Activated CD8-positive, alpha-beta memory T cell treated with anti-CD3 and anti-CD28 coated beads, Interleukin-2, amount 10 ng/mL, durations not matched to agents 7 days and 5 days (primary cell): Measurements from ENCODE around the gene ARL6. TPM values are rescaled to one million over a fixed set of nuclear protein-coding genes. Genes with fewer than 3 reads are reported as not detected.

ENCODE experiments used
- ATAC-seq: fragments of 150-1000 bp; cut with Tn5 transposase; one replicate; pipeline ENCODE4 v1.10.0; 2021; ENCODE audit warnings: moderate library complexity
- CTCF ChIA-PET: fragments of 350-600 bp; sonication (Branson Sonifier 250); formaldehyde crosslinking; loops from one replicate; lab custom pipeline; 2021; ENCODE audit warnings: antibody characterized with exemption; lab: Charles Lee
- DNase-seq: peaks from one replicate; pipeline ENCODE4 v3.0.0-alpha.2; 2020
- H3K27ac Mint-ChIP-seq: one replicate; pipeline ENCODE4 v1.8.0; 2021; ENCODE audit warnings: mild to moderate bottlenecking, mixed read lengths
- H3K27me3 Mint-ChIP-seq: one replicate; pipeline ENCODE4 v1.8.0; 2021; ENCODE audit warnings: mixed read lengths
- H3K36me3 Mint-ChIP-seq: one replicate; pipeline ENCODE4 v1.8.0; 2021; ENCODE audit warnings: mild to moderate bottlenecking, mixed read lengths
- H3K4me1 Mint-ChIP-seq: one replicate; pipeline ENCODE4 v1.8.0; 2021; ENCODE audit warnings: mixed read lengths
- H3K4me3 Mint-ChIP-seq: one replicate; pipeline ENCODE4 v1.8.0; 2021; ENCODE audit warnings: mild to moderate bottlenecking, moderate library complexity, mixed read lengths
- H3K9me3 Mint-ChIP-seq: one replicate; pipeline ENCODE4 v1.8.0; 2022; ENCODE audit warnings: low read depth, mixed read lengths
- total RNA-seq, 2 experiments: library from RNA; stranded (reverse); gene quantifications; one replicate each; pipeline ENCODE4 v1.2.3, GENCODE V29; 2021

The ARL6 gene
- total RNA-seq: 1 to 10 TPM; 4.5 to 5.4 TPM

DNA sequence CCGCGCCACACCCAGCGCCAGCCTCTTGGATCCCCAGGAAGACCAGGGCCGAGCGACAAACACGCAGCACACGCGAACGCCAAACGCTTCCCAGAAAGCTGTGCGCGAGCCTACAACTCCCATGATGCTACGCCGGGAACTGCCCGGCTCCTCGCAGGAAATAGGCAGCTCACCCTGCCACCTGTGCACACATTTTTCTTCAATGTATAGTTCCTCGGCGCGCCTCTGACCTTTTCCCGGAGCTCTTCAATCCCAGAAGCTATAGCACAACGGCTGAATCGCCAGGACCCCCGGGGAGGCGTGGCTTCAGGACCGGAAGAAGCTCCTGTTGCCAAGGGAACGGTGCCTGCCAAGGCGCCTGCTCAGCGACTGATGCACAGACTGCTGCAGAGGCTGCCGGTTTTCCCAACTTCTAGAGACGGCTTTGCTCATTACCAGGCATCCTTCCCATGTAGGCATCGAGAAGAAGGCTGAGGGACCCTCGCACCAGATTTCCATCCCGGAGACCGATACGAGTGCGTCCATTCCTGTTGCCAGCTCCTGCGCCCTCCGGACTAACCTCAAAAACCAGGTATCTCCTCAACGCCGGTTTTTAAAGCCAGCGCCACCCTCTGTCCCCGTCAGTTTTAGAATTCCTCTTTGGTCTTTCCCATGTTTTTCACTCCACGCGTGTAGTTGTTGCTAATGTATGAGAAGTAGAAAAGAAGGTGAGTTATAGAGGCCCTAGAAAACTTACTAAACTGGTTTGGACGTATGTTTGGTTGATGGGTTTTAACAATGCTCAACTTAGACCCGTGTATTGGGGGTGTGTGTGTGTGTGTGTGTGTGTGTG lies at the start of gene ARL6:
ARL6 (plus strand) TSS at position 352 of the 832 bp plus-strand sequence. CDS start 3,350 bp downstream, outside the sequence.
- DNase-seq (peak; percentile 84), ATAC-seq (peak; percentile 94)
- Mint-ChIP-seq H3K36me3 (peaks cover 2% of the 10 kb centered on the region), H3K27ac (peak within 1 kb of the TSS; percentile 89), H3K27me3 (no peaks in the 10 kb centered on the region), H3K4me1 (peaks cover 27% of the 10 kb centered on the region), H3K4me3 (peak within 1 kb of the TSS; percentile 93), H3K9me3 (no peaks in the 10 kb centered on the region)
- CTCF ChIA-PET: interaction anchor here (0.9 to 2.9 kb wide), 7 partner anchors 30 to 838 kb away, joined by 3 to 12 read pairs (median 3); partner anchors contain the start of gene CRYBG3

- Mint-ChIP-seq H3K27me3 (peaks cover 2% of the 10 kb centered on the region), H3K9me3 (no peaks in the 10 kb centered on the region), H3K36me3 (no peaks in the 10 kb centered on the region), H3K4me1 (no peaks in the 10 kb centered on the region), H3K4me3 (no peak overlapping the region), H3K27ac (no peak overlapping the region)
- peak; percentile 76 for ATAC-seq
- peak; percentile 72 for DNase-seq
- CTCF ChIA-PET: interaction anchor here (0.6 to 2.0 kb wide), 9 partner anchors 9 to 857 kb away, joined by 3 to 12 read pairs (median 4); no protein-coding TSS in a partner anchor
Measured at GRCh38 chr3:97719156-97719821, 45.3 kb upstream of the ARL6 start.

DNA sequence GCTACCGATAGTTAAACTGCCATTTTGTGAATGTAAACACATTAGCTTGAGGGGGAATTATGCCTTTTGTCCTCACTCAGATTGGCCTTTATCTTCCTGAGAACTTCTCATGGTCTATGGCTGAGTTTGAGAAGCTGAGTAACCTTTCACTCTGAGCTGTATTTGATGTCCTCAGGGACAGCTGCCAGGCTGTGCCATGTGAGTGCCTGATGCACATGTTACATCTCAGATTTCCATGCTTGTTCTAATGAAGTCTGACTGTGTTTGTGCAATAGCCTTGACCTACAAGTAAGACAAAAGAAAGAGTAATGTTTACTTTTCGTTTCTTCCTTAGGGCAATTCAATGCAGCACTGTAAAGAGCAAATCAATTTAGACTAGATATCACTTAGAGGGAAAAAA lies 44.1 kb upstream of the ARL6 start:
- Mint-ChIP-seq H3K27me3 (peaks cover 2% of the 10 kb centered on the region), H3K36me3 (no peaks in the 10 kb centered on the region), H3K27ac (no peak overlapping the region), H3K4me3 (no peak overlapping the region), H3K9me3 (no peaks in the 10 kb centered on the region), H3K4me1 (no peaks in the 10 kb centered on the region)
- CTCF ChIA-PET: interaction anchor here (1.5 to 2.0 kb wide), 2 partner anchors 17 to 302 kb away, joined by 4 to 12 read pairs; no protein-coding TSS in a partner anchor
- no peak for DNase-seq
- no peak for ATAC-seq

DNA sequence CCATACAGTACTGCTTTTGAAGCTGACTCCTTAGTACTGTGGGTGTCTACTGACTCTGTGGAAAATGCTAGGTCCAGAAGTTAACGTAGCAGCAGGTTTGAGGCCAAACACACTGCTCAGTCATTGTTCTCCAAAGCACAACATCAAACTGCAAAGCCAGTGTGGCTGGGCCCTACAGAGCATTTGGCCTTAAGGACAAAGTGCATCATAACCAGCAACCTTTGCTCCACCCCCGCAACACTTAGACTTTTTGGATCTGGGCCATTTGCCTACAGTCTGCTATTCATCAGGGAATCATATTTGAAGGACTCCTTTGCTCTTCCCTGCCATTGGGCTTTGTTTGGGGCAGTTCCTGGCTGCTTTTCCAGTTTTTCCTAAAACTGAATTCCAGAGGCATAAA lies 43.1 kb upstream of the ARL6 start:
- CTCF ChIA-PET: no interaction called here
- DNase-seq (no peak), ATAC-seq (no peak)
- H3K27ac Mint-ChIP-seq: no peak overlapping the region
- peaks cover 2% of the 10 kb centered on the region for H3K27me3 Mint-ChIP-seq
- no peaks in the 10 kb centered on the region for H3K36me3 Mint-ChIP-seq
- no peaks in the 10 kb centered on the region for H3K9me3 Mint-ChIP-seq
- no peaks in the 10 kb centered on the region for H3K4me1 Mint-ChIP-seq
- no peak overlapping the region for H3K4me3 Mint-ChIP-seq

DNA sequence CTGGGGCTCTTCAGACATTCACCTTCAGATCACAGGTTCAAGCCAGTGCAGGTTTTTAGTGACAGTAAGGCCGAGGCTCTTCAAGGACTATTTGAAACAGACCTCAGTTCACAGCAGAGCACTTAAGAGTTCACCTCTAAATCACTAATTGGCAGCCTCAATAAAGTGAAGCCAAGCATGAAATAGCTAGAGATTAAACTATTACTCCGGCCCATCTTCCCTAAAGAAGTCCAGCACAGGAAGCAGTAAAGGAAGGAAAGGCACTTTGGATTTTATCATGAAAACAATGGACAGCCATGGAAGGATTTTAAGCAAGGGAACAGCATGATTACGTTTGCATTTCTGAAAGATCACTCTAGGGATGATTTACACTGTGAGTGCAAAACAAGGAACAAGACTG lies 27.6 kb upstream of the ARL6 start:
- CTCF ChIA-PET: interaction anchor here (1.2 to 2.3 kb wide), 2 partner anchors 13 to 17 kb away, joined by 4 to 6 read pairs; no protein-coding TSS in a partner anchor
- ATAC-seq: no peak
- H3K4me1 Mint-ChIP-seq: no peaks in the 10 kb centered on the region
- no peaks in the 10 kb centered on the region for H3K36me3 Mint-ChIP-seq
- H3K9me3 Mint-ChIP-seq: no peaks in the 10 kb centered on the region
- no peak for DNase-seq
- peaks cover 29% of the 10 kb centered on the region for H3K27me3 Mint-ChIP-seq
- no peak overlapping the region for H3K27ac Mint-ChIP-seq
- no peak overlapping the region for H3K4me3 Mint-ChIP-seq

- CTCF ChIA-PET: no interaction called here
Measured at GRCh38 chr3:97738761-97739160, 25.8 kb upstream of the ARL6 start.

DNA sequence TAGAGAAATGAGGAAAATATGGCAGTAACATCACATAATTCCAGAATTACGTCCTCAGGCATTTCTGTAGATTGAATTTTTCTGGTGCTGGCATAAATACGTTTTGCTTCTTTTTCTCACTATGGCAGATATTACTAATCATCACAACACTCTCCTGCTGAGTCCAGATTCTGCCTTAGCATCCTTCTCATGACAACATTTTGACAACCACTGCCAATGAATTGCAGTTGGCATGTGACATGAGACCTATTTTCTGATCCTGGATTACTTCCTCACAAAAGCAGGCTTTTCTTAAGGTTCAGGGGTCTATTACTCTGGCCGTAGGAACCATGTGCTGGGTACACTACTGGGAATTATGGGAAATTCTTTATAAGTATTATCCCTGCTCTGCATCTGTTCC lies 22.5 kb upstream of the ARL6 start:
- Mint-ChIP-seq H3K4me1 (no peaks in the 10 kb centered on the region), H3K27ac (no peak overlapping the region), H3K9me3 (no peaks in the 10 kb centered on the region), H3K4me3 (no peak overlapping the region), H3K36me3 (no peaks in the 10 kb centered on the region), H3K27me3 (peaks cover 19% of the 10 kb centered on the region)
- ATAC-seq: no peak
- CTCF ChIA-PET: no interaction called here
- no peak for DNase-seq

More at GRCh38 chr3:97738761-97739160, 25.8 kb upstream of the ARL6 start:
- H3K4me1 Mint-ChIP-seq: no peaks in the 10 kb centered on the region
- H3K36me3 Mint-ChIP-seq: no peaks in the 10 kb centered on the region
- H3K4me3 Mint-ChIP-seq: no peak overlapping the region
- peaks cover 29% of the 10 kb centered on the region for H3K27me3 Mint-ChIP-seq
- ATAC-seq: no peak
- no peak overlapping the region for H3K27ac Mint-ChIP-seq
- no peak for DNase-seq
- H3K9me3 Mint-ChIP-seq: no peaks in the 10 kb centered on the region

GRCh38 chr3:97744289-97744688 lies 20.3 kb upstream of the ARL6 start:
- DNase-seq: no peak
- CTCF ChIA-PET: no interaction called here
- no peaks in the 10 kb centered on the region for H3K36me3 Mint-ChIP-seq
- H3K9me3 Mint-ChIP-seq: no peaks in the 10 kb centered on the region
- no peaks in the 10 kb centered on the region for H3K4me1 Mint-ChIP-seq
- H3K27me3 Mint-ChIP-seq: peaks cover 18% of the 10 kb centered on the region
- ATAC-seq: no peak
- H3K4me3 Mint-ChIP-seq: no peak overlapping the region
- H3K27ac Mint-ChIP-seq: no peak overlapping the region

GRCh38 chr3:97763586-97764406 lies 762 bp upstream of the ARL6 start:
- peak overlapping the region; percentile 93 for H3K4me3 Mint-ChIP-seq
- H3K9me3 Mint-ChIP-seq: no peaks in the 10 kb centered on the region
- H3K36me3 Mint-ChIP-seq: no peaks in the 10 kb centered on the region
- H3K27ac Mint-ChIP-seq: peak overlapping the region; percentile 89
- CTCF ChIA-PET: interaction anchor here (0.9 to 2.9 kb wide), 6 partner anchors 31 to 565 kb away, joined by 3 to 12 read pairs (median 3); partner anchors contain the start of gene CRYBG3
- H3K27me3 Mint-ChIP-seq: peaks cover 6% of the 10 kb centered on the region
- ATAC-seq (no peak), DNase-seq (no peak)
- H3K4me1 Mint-ChIP-seq: peaks cover 27% of the 10 kb centered on the region

DNA sequence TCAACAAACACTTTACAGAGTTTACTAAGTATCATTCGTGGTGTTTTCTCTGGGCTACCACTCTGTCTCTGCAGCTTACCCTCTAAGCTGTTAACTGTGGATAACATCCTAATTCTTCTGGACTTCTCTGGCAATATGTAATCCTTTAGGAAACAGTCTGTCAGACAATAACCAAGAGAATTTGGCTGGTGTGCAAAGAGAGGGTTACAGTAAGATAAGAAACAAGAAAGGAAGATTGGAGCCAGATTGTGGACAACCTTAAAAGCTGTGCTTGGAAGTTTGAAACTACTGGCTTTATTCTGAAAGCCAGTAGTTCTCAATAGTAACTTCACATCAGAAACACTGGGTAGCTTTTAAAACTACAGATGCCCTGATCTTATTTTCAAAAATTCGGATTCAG lies 778 bp downstream of the ARL6 start:
- DNase-seq: no peak
- Mint-ChIP-seq H3K4me1 (peaks cover 27% of the 10 kb centered on the region), H3K4me3 (peak overlapping the region; percentile 93), H3K9me3 (no peaks in the 10 kb centered on the region), H3K27ac (no peak overlapping the region), H3K27me3 (no peaks in the 10 kb centered on the region), H3K36me3 (peaks cover 7% of the 10 kb centered on the region)
- ATAC-seq: no peak
- CTCF ChIA-PET: interaction anchor here (1.3 to 1.6 kb wide), 2 partner anchors 258 to 837 kb away, joined by 4 read pairs; no protein-coding TSS in a partner anchor

DNA sequence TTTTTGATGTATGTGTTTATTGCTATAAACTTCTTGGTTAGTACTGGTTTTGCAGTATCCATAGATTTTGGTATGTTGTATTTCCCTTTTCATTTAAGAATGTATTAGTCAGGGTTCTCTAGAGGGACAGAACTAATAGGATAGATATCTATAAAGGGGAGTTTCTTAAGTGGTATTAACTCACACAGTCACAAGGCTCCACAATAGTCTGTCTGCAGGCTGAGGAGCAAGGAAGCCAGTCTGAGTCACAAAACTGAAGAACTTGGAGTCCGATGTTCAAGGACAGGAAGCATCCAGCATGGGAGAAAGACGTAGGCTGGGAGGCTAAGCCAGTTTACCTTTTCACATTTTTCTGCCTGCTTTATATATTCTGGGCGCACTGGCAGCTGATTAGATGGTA lies 8.4 kb downstream of the ARL6 start:
- peaks cover 22% of the 10 kb centered on the region for H3K36me3 Mint-ChIP-seq
- CTCF ChIA-PET: interaction anchor here (1.0 kb wide), 1 partner anchor 48 kb away, joined by 5 read pairs; no protein-coding TSS in a partner anchor

GRCh38 chr3:97778152-97778551 lies 13.6 kb downstream of the ARL6 start:
- DNase-seq (no peak), ATAC-seq (no peak)
- Mint-ChIP-seq H3K9me3 (no peaks in the 10 kb centered on the region), H3K27me3 (no peaks in the 10 kb centered on the region), H3K4me3 (no peak overlapping the region), H3K4me1 (peaks cover 2% of the 10 kb centered on the region), H3K27ac (no peak overlapping the region), H3K36me3 (peaks cover 6% of the 10 kb centered on the region)
- CTCF ChIA-PET: no interaction called here

More for the DNA sequence above, 8.4 kb downstream of the ARL6 start:
- no peaks in the 10 kb centered on the region for H3K27me3 Mint-ChIP-seq
- no peaks in the 10 kb centered on the region for H3K4me1 Mint-ChIP-seq
- ATAC-seq (no peak), DNase-seq (no peak)
- no peak overlapping the region for H3K4me3 Mint-ChIP-seq
- H3K27ac Mint-ChIP-seq: no peak overlapping the region
- H3K9me3 Mint-ChIP-seq: no peaks in the 10 kb centered on the region
